ENCODE measurements around the gene SPACA7. TPM values are rescaled to one million over a fixed set of nuclear protein-coding genes. Genes with fewer than 3 reads are reported as not detected.

SPACA7 gene
- total RNA-seq, 2 donors from 2014 or later, result not detected

DNA sequence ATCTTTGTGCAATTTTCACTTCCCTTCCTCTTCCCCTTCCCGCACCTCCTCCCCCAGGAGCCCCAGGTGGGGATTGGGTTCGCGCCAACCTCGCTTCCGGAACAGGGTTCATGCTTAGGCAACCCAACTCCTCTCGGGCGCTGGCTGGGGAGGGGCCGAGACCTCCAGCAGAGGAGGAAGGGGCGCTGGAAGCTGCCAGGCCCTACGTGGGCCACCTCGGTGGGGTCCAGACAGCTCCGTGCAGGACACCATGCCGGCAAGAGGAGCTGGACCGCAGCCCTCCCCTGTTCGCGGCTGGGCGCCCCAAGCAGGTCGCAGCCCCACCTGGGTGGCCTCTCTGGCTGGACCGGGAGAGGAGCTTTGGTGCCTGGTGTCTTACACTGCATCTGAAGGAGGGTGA is 91.1 kb downstream of the SPACA7 start:
- TF ChIP-seq, protein P1, sequence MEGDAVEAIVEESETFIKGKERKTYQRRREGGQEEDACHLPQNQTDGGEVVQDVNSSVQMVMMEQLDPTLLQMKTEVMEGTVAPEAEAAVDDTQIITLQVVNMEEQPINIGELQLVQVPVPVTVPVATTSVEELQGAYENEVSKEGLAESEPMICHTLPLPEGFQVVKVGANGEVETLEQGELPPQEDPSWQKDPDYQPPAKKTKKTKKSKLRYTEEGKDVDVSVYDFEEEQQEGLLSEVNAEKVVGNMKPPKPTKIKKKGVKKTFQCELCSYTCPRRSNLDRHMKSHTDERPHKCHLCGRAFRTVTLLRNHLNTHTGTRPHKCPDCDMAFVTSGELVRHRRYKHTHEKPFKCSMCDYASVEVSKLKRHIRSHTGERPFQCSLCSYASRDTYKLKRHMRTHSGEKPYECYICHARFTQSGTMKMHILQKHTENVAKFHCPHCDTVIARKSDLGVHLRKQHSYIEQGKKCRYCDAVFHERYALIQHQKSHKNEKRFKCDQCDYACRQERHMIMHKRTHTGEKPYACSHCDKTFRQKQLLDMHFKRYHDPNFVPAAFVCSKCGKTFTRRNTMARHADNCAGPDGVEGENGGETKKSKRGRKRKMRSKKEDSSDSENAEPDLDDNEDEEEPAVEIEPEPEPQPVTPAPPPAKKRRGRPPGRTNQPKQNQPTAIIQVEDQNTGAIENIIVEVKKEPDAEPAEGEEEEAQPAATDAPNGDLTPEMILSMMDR (IDR thresholded peaks at IDR 0.05), result no peak

DNA sequence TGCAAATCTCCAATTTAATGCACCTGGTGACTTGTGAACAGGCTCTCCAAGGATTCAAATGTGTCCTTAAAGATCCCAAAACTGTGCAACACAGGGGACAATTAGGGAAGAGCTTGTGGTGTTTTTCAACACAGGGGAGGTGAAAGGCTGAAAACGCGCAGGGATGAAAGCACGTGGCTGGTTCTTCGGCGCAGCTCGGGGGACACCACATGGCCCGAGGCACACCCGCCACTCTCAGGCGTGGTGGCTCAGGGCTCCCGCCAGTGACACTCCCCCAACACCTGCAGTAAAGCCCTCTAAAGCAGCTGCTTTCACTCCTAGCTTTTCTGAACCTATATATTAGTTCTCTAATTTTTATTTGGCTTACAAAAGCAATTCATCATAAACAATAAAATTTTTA is 91.9 kb downstream of the SPACA7 start:
- H3K4me3 ChIP-seq, result no peak overlapping the region
- H3K4me1 ChIP-seq, result no peaks in the 10 kb centered on the region
- H3K27ac ChIP-seq, result no peak overlapping the region
- TF ChIP-seq, protein P1 (IDR thresholded peaks at IDR 0.05), result no peak
- no peak for DNase-seq (ENCODE audit: low spot score)
- no peaks in the 10 kb centered on the region for H3K36me3 ChIP-seq
- no peaks in the 10 kb centered on the region for H3K27me3 ChIP-seq
- no peaks in the 10 kb centered on the region for H3K9me3 ChIP-seq

More for the DNA sequence above, 91.1 kb downstream of the SPACA7 start:
- DNase-seq (ENCODE audit: low spot score), result no peak
- Histone ChIP-seq H3K9me3 (peaks cover 0 to 5% of the 10 kb centered on the region in 2 donors), H3K4me3 (no peak overlapping the region), H3K36me3 (no peaks in the 10 kb centered on the region), H3K4me1 (no peaks in the 10 kb centered on the region), H3K27me3 (no peaks in the 10 kb centered on the region), H3K27ac (no peak overlapping the region)

DNA sequence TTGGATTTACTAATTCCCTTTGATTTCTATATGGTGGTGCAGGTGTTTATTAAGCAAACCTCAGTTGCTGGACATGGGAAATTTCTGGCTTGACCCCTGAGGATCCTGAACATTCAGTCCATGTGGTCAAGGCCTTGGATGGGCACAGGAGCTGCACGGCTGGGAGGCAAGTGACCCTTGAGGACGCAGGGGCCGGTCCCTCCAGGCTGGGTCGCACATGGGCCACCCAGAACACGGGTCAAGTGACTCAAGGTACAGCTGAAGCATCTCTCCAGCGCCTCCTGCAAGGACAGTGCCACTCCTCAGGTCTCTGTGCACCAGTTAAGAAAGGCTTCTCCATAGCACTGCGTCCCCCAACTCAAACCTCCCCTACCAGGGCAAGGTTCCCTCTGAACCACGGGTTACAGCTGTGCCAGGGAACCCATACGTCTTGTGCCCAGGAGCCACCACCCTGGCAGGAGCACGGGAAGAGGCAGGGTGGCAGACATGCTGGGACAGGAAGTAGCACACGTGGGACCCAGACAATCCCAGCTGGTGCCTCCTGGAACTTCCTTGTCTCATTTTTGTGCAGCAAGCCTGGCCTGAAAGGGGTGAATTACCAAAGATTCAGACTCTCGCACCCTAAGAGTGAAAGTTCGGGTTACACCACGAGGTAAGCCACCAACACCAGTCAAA is 93.1 kb downstream of the SPACA7 start:
- TF ChIP-seq, protein P1 (IDR thresholded peaks at IDR 0.05), result no peak
- Histone ChIP-seq H3K4me3 (no peak overlapping the region), H3K27ac (no peak overlapping the region), H3K27me3 (no peaks in the 10 kb centered on the region), H3K9me3 (no peaks in the 10 kb centered on the region), H3K4me1 (no peaks in the 10 kb centered on the region), H3K36me3 (no peaks in the 10 kb centered on the region)
- DNase-seq (ENCODE audit: low spot score), result no peak

DNA sequence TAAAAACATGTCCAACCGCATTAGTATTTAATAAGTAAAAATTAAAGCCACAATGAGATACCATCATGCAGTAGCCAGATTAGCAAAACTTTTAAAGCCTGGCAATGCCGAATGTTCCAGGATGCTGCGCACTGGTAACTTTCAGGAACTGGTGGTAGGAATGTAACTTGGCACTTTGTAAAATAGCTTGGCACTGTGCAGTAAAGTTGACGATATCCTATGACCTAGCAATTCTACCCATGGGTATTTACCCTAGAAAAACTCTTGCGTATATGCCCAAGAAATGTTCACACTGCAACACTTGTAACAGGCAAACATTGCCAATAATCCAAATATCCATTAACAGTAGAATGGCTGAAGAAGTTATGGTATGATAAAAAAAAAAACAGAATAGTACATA is 97.7 kb downstream of the SPACA7 start:
- Histone ChIP-seq H3K9me3 (no peaks in the 10 kb centered on the region), H3K4me1 (no peaks in the 10 kb centered on the region), H3K27me3 (no peaks in the 10 kb centered on the region), H3K36me3 (no peaks in the 10 kb centered on the region), H3K27ac (no peak overlapping the region), H3K4me3 (no peak overlapping the region)
- TF ChIP-seq, protein P1 (IDR thresholded peaks at IDR 0.05), result no peak
- no peak for DNase-seq (ENCODE audit: low spot score)

DNA sequence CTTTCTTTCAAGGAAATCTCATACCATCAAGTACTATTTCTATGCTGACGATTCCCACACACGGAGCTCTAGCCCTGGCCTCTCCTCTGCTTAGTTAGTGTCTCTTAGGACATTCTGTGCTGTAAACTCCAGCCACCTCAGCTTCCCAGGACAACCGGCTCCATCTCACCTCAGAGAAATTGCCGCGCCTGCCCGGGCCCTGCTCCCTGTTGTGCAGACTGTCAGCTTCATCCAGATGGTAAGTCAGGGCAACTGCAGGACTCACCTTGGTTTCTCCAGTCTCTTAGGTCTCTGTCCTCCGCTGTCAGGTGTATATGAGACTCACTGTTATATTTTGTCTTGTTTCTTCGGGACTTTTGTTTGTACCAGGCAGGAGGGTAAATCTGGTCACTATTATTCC is 98.7 kb downstream of the SPACA7 start:
- no peaks in the 10 kb centered on the region for H3K9me3 ChIP-seq
- no peak overlapping the region for H3K27ac ChIP-seq
- no peak for DNase-seq (ENCODE audit: low spot score)
- no peaks in the 10 kb centered on the region for H3K36me3 ChIP-seq
- H3K4me3 ChIP-seq, result no peak overlapping the region
- H3K4me1 ChIP-seq, result no peaks in the 10 kb centered on the region
- H3K27me3 ChIP-seq, result no peaks in the 10 kb centered on the region
- TF ChIP-seq, protein P1 (IDR thresholded peaks at IDR 0.05), result no peak

DNA sequence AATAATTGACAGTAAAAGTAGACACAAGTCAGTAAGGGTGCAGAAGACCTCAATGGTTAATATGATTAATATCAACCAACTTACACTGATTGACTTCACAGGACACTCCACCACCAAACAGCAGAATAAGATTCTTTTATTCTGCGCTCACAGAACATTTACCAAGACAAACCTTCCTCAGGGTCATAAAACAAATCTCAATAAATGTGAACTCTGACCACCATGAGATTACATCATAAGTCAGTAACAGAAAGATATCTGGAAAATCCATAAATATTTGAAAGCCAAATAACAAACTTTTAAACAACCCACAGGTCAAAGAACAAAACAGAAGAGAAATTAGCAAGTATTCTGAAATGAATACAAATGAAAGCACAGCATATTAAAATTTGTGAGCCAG is 99.7 kb downstream of the SPACA7 start:
- Histone ChIP-seq H3K27me3 (no peaks in the 10 kb centered on the region), H3K4me1 (no peaks in the 10 kb centered on the region), H3K27ac (no peak overlapping the region), H3K4me3 (no peak overlapping the region), H3K36me3 (no peaks in the 10 kb centered on the region), H3K9me3 (peaks cover 0 to 10% of the 10 kb centered on the region in 2 donors)
- TF ChIP-seq, protein P1 (IDR thresholded peaks at IDR 0.05), result no peak
- no peak for DNase-seq (ENCODE audit: low spot score)
